ENCODE results near the gene GPX2.

The GPX2 gene

GRCh38 chr14:64935508-64935907, 7.0 kb downstream of the GPX2 start:
- H4K20me1 ChIP-seq (ENCODE audit: insufficient read depth, low read length, poor library complexity, severe bottlenecking): no peaks in the 10 kb centered on the region

DNA sequence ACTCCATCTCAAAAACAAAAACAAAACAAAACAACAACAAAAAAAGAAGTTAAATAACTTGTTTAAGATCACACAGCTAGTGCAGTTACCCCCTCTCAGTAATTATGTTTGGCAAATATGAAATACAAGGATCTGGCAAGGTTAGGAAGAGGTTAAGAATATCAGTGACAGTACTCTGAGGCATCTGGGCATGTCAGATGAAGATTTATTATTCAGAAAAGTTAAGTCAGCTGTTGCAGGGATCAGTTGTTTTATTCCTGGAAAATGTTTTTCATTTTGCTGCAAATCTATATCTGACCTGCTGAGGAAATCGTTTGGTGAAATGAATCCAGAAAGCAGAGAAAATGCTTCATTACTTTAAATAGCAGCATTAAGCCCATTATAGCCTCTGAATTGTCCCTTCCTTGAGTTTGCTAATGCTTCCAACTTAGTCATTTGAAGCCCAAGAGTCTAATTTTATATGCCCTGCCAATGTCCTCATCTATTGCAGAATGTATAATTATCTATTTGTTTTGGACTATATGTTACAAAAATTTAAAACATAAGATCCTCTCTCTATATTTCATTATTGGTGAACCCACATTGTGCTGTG, 8.1 kb downstream of the GPX2 start:
- Histone ChIP-seq H3K27me3 (ENCODE audit: insufficient read depth, low read length, poor library complexity, severe bottlenecking) (no peaks in the 10 kb centered on the region), H3K9ac (ENCODE audit: low read depth, low read length, poor library complexity, severe bottlenecking) (no peak overlapping the region), H3K4me2 (ENCODE audit: low read depth, low read length, poor library complexity, severe bottlenecking) (no peak overlapping the region), H2AFZ (ENCODE audit: low read length) (no peak overlapping the region), H3K4me1 (ENCODE audit: insufficient read depth, low read length, poor library complexity, severe bottlenecking) (peaks cover 23% of the 10 kb centered on the region), H3K9me3 (ENCODE audit: insufficient read depth, low read depth, low read length) (no peaks in the 10 kb centered on the region), H3K79me2 (ENCODE audit: insufficient read depth, low read length) (peaks cover 13% of the 10 kb centered on the region; the same call in 1 of the 2 replicates), H3K4me3 (ENCODE audit: low read length, poor library complexity, severe bottlenecking) (no peak overlapping the region), H3F3A (ENCODE audit: low read depth) (no peaks in the 10 kb centered on the region), H3K36me3 (ENCODE audit: insufficient read depth, low read length) (peaks cover 36% of the 10 kb centered on the region; the same call in 1 of the 2 replicates), H4K20me1 (ENCODE audit: insufficient read depth, low read length, poor library complexity, severe bottlenecking) (no peaks in the 10 kb centered on the region), H3K9me2 (replicated peaks; ENCODE audit: low read depth, low read length) (no peaks in the 10 kb centered on the region)
- TF ChIP-seq, protein P1, sequence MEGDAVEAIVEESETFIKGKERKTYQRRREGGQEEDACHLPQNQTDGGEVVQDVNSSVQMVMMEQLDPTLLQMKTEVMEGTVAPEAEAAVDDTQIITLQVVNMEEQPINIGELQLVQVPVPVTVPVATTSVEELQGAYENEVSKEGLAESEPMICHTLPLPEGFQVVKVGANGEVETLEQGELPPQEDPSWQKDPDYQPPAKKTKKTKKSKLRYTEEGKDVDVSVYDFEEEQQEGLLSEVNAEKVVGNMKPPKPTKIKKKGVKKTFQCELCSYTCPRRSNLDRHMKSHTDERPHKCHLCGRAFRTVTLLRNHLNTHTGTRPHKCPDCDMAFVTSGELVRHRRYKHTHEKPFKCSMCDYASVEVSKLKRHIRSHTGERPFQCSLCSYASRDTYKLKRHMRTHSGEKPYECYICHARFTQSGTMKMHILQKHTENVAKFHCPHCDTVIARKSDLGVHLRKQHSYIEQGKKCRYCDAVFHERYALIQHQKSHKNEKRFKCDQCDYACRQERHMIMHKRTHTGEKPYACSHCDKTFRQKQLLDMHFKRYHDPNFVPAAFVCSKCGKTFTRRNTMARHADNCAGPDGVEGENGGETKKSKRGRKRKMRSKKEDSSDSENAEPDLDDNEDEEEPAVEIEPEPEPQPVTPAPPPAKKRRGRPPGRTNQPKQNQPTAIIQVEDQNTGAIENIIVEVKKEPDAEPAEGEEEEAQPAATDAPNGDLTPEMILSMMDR (conservative IDR thresholded peaks at IDR 0.05; ENCODE audit: low read length): no peak
- TF ChIP-seq EZH2phosphoT487 (IDR thresholded peaks at IDR 0.05; ENCODE audit: borderline replicate concordance): no peak

More at GRCh38 chr14:64935508-64935907, 7.0 kb downstream of the GPX2 start:
- Histone ChIP-seq H3K4me1 (ENCODE audit: insufficient read depth, low read length, poor library complexity, severe bottlenecking) (peaks cover 12% of the 10 kb centered on the region), H3K36me3 (ENCODE audit: insufficient read depth, low read length) (peaks cover 36% of the 10 kb centered on the region; the same call in 1 of the 2 replicates), H3K4me3 (ENCODE audit: low read length, poor library complexity, severe bottlenecking) (no peak overlapping the region), H3K27me3 (ENCODE audit: insufficient read depth, low read length, poor library complexity, severe bottlenecking) (no peaks in the 10 kb centered on the region), H3K9me3 (ENCODE audit: insufficient read depth, low read depth, low read length) (no peaks in the 10 kb centered on the region), H3K79me2 (ENCODE audit: insufficient read depth, low read length) (peaks cover 6% of the 10 kb centered on the region; the same call in 1 of the 2 replicates), H3K4me2 (ENCODE audit: low read depth, low read length, poor library complexity, severe bottlenecking) (no peak overlapping the region), H2AFZ (ENCODE audit: low read length) (no peak overlapping the region), H3F3A (ENCODE audit: low read depth) (no peaks in the 10 kb centered on the region), H3K9ac (ENCODE audit: low read depth, low read length, poor library complexity, severe bottlenecking) (no peak overlapping the region), H3K9me2 (replicated peaks; ENCODE audit: low read depth, low read length) (no peaks in the 10 kb centered on the region)
- TF ChIP-seq, protein P1 (conservative IDR thresholded peaks at IDR 0.05; ENCODE audit: low read length): no peak
- TF ChIP-seq EZH2phosphoT487 (IDR thresholded peaks at IDR 0.05; ENCODE audit: borderline replicate concordance): no peak

DNA sequence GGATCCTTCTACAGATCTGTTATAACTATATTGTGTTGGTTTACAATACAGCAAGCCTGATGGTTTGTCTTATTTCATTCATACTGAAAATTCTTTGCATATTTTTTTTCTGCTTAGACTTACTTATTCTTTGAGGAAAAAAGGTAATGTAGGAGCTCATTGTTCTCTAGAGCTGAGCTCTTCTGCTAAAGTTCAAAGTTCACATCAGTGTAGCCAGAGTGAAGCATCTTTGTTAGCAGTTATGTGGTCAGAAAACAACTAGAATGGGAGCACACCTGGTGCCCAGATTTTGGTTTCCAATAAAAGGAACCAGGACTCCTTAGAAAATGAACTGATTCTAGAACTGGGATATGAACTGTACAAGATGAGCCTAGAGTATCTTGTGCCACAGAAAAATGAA, 10.3 kb downstream of the GPX2 start:
- H3K4me2 ChIP-seq (ENCODE audit: low read depth, low read length, poor library complexity, severe bottlenecking): no peak overlapping the region
- H3K36me3 ChIP-seq (ENCODE audit: insufficient read depth, low read length): peaks cover 34% of the 10 kb centered on the region; the same call in 1 of the 2 replicates

More for the DNA sequence above, 10.3 kb downstream of the GPX2 start:
- Histone ChIP-seq H3K79me2 (ENCODE audit: insufficient read depth, low read length) (peaks cover 13% of the 10 kb centered on the region; the same call in 1 of the 2 replicates), H3K4me1 (ENCODE audit: insufficient read depth, low read length, poor library complexity, severe bottlenecking) (peaks cover 41% of the 10 kb centered on the region), H2AFZ (ENCODE audit: low read length) (no peak overlapping the region), H4K20me1 (ENCODE audit: insufficient read depth, low read length, poor library complexity, severe bottlenecking) (no peaks in the 10 kb centered on the region), H3K9ac (ENCODE audit: low read depth, low read length, poor library complexity, severe bottlenecking) (no peak overlapping the region), H3K9me3 (ENCODE audit: insufficient read depth, low read depth, low read length) (no peaks in the 10 kb centered on the region), H3K9me2 (replicated peaks; ENCODE audit: low read depth, low read length) (no peaks in the 10 kb centered on the region), H3K27me3 (ENCODE audit: insufficient read depth, low read length, poor library complexity, severe bottlenecking) (no peaks in the 10 kb centered on the region), H3F3A (ENCODE audit: low read depth) (peaks cover 15% of the 10 kb centered on the region), H3K4me3 (ENCODE audit: low read length, poor library complexity, severe bottlenecking) (no peak overlapping the region)
- no peak for TF ChIP-seq EZH2phosphoT487 (IDR thresholded peaks at IDR 0.05; ENCODE audit: borderline replicate concordance)
- TF ChIP-seq, protein P1 (conservative IDR thresholded peaks at IDR 0.05; ENCODE audit: low read length): no peak
